ENCODE measurements around the gene OR8J3. TPM values are rescaled to one million over a fixed set of nuclear protein-coding genes. Genes with fewer than 3 reads are reported as not detected.

The OR8J3 gene
- total and polyA plus RNA-seq, 2 of the 13 experiments (the other 11 are each of a cell fraction or from before 2014, with no cell fraction given): not detected

DNA sequence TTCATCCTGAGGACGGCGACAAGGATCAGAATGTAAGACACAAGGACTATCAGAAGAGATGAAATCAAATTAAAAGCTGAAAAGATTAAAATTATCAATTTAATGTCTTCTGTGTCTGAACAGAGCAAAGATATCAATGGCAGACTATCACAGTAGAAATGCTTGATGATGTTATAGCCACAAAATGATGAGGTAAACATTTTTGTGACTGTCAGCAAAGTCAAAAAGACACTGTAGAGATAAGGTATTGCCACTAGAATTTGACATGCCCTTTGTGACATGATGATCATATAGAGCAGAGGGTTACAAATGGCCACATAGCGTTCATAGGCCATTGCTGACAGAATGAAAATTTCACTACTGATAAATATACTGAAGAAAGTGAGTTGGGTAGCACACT is 48.6 kb upstream of the OR8J3 start:
- TF ChIP-seq SIX1 (CRISPR knock-in tag; IDR thresholded peaks at IDR 0.05; ENCODE audit: borderline replicate concordance): no peak
- TF ChIP-seq MAFK (conservative IDR thresholded peaks at IDR 0.05 in 1 of 2, IDR thresholded peaks at IDR 0.05 in 1 of 2; ENCODE audit: low read length in 2 of 2): peak; percentile 70 to 85
- TF ChIP-seq MAFF (IDR thresholded peaks at IDR 0.05; ENCODE audit: low read depth, low read length): peak; percentile 82
- ATAC-seq (no peak), DNase-seq (ENCODE audit: low spot score) (no peak), FAIRE-seq (no peak)
- Histone ChIP-seq H3K4me3 (replicated peaks in 1 of 3; ENCODE audit: insufficient read depth in 1 of 3, low read depth in 2 of 3, low read length in 3 of 3) (no peak overlapping the region), H3K9ac (ENCODE audit: insufficient read depth, low read depth, low read length) (no peak overlapping the region), H2AFZ (ENCODE audit: low read length) (no peak overlapping the region), H3K4me1 (ENCODE audit: insufficient read depth, low read length) (no peaks in the 10 kb centered on the region), H4K20me1 (ENCODE audit: insufficient read depth, low read length) (no peaks in the 10 kb centered on the region), H3K4me2 (ENCODE audit: low read depth, low read length) (no peak overlapping the region), H3K9me3 (ENCODE audit: low read length) (peaks cover 58% of the 10 kb centered on the region), H3K79me2 (ENCODE audit: insufficient read depth, low read length) (no peaks in the 10 kb centered on the region), H3K36me3 (replicated peaks in 1 of 2; ENCODE audit: control insufficient read depth in 1 of 2, insufficient read depth in 2 of 2, low read length in 2 of 2) (no peaks in the 10 kb centered on the region), H3K27ac (ENCODE audit: extremely low read length, insufficient read depth, low read length) (no peak overlapping the region), H3K27me3 (ENCODE audit: control insufficient read depth in 1 of 2, insufficient read depth in 2 of 2, low read length in 2 of 2) (no peaks in the 10 kb centered on the region)
- CTCF ChIA-PET (ENCODE audit: low intra/inter-chr PET ratio, low total read pairs): no interaction called here
- intact Hi-C loops (cut with micrococcal nuclease; ENCODE audit: unreplicated experiment): no loop called here
- POLR2A ChIA-PET: no interaction called here
- WGBS (ENCODE audit: low lambda C conversion rate): 31% methylated on average over 3 of the region's 3 CpGs
- in situ Hi-C loops (cut with HindIII; ENCODE audit: extremely low pct_ligation_motif_present, low pct_unique_long_range_greater_than_20kb): no loop called here
- BruUV-seq (replicated peaks): no TSS peak

GRCh38 chr11:56183459-56183858 is 43.5 kb upstream of the OR8J3 start:
- CTCF ChIA-PET (ENCODE audit: low intra/inter-chr PET ratio, low total read pairs): no interaction called here
- FAIRE-seq: no peak
- POLR2A ChIA-PET: no interaction called here

More at GRCh38 chr11:56183459-56183858, 43.5 kb upstream of the OR8J3 start:
- ATAC-seq: no peak
- Histone ChIP-seq H3K9me3 (ENCODE audit: low read length) (peaks cover 59% of the 10 kb centered on the region), H3K27ac (ENCODE audit: extremely low read length, insufficient read depth, low read length) (no peak overlapping the region), H3K4me2 (ENCODE audit: low read depth, low read length) (no peak overlapping the region), H3K79me2 (ENCODE audit: insufficient read depth, low read length) (no peaks in the 10 kb centered on the region), H3K4me1 (ENCODE audit: insufficient read depth, low read length) (no peaks in the 10 kb centered on the region), H3K9ac (ENCODE audit: insufficient read depth, low read depth, low read length) (no peak overlapping the region), H3K4me3 (replicated peaks in 1 of 3; ENCODE audit: insufficient read depth in 1 of 3, low read depth in 2 of 3, low read length in 3 of 3) (no peak overlapping the region), H3K36me3 (replicated peaks in 1 of 2; ENCODE audit: control insufficient read depth in 1 of 2, insufficient read depth in 2 of 2, low read length in 2 of 2) (no peaks in the 10 kb centered on the region), H4K20me1 (ENCODE audit: insufficient read depth, low read length) (no peaks in the 10 kb centered on the region), H3K27me3 (ENCODE audit: control insufficient read depth in 1 of 2, insufficient read depth in 2 of 2, low read length in 2 of 2) (no peaks in the 10 kb centered on the region), H2AFZ (ENCODE audit: low read length) (no peak overlapping the region)
- no peak for DNase-seq (ENCODE audit: low spot score)
- in situ Hi-C loops (cut with HindIII; ENCODE audit: extremely low pct_ligation_motif_present, low pct_unique_long_range_greater_than_20kb) (no loop called here), intact Hi-C loops (cut with micrococcal nuclease; ENCODE audit: unreplicated experiment) (no loop called here)
- TF ChIP-seq ZBTB10 (CRISPR knock-in tag; IDR thresholded peaks at IDR 0.05; ENCODE audit: borderline replicate concordance): no peak
- no TSS peak for BruUV-seq (replicated peaks)

All from HepG2 (cell line).